SU-DHL-6 (cell line): ENCODE data around the gene SEM1.
A peak's percentile ranks its signal among the peaks of the same experiment; 100 is the strongest.

Experiments used
- H2AFZ ChIP-seq: fragments of 200-600 bp; sonication (generic); 2 replicates; pipeline ENCODE4 v1.6.1; 2014; ENCODE audit warnings: low read depth, mild to moderate bottlenecking, moderate library complexity, mixed read lengths, antibody characterized with exemption, low read length; ENCODE audit not compliant: severe bottlenecking
- H3F3A ChIP-seq: fragments of 200-600 bp; shearing (Covaris generic); 2 replicates; pipeline ENCODE4 v1.6.0; 2016; ENCODE audit warnings: antibody characterized with exemption, mild to moderate bottlenecking; ENCODE audit not compliant: insufficient read depth
- H3K27ac ChIP-seq: fragments of 200-600 bp; sonication (generic); 2 replicates; pipeline ENCODE4 v1.5.1; 2016; ENCODE audit warnings: low read depth, mild to moderate bottlenecking, low read length, moderate library complexity, mixed read lengths
- H3K27me3 ChIP-seq: fragments of 200-600 bp; sonication (generic), shearing (Covaris generic); 2 replicates; pipeline ENCODE4 v1.6.0; 2014; ENCODE audit warnings: mild to moderate bottlenecking, low read length
- H3K36me3 ChIP-seq: fragments of 200-600 bp; sonication (generic); 2 replicates; pipeline ENCODE4 v1.6.1; 2014; ENCODE audit warnings: mild to moderate bottlenecking, low read length, mixed read lengths
- H3K4me2 ChIP-seq: fragments of 300-600, 200-600 bp; shearing (Covaris generic), sonication (generic); 2 replicates; pipeline ENCODE4 v1.6.0; 2014; ENCODE audit warnings: low read length, low read depth, mild to moderate bottlenecking; ENCODE audit not compliant: poor library complexity, severe bottlenecking
- H3K4me3 ChIP-seq: fragments of 200-600 bp; sonication (generic); 2 replicates; pipeline ENCODE4 v1.5.1; 2014; ENCODE audit warnings: antibody characterized with exemption, low read length, mild to moderate bottlenecking, mixed read lengths; ENCODE audit not compliant: insufficient read depth, poor library complexity, severe bottlenecking
- H3K79me2 ChIP-seq: fragments of 200-600 bp; sonication (generic); 2 replicates; pipeline ENCODE4 v1.6.1; 2014; ENCODE audit warnings: mild to moderate bottlenecking, low read length, moderate library complexity; ENCODE audit not compliant: insufficient read depth
- H3K9ac ChIP-seq: fragments of 200-600 bp; sonication (generic); 2 replicates; pipeline ENCODE4 v1.7.0; 2014; ENCODE audit warnings: mild to moderate bottlenecking, low read length
- H3K9me2 ChIP-seq: fragments of 200-600 bp; sonication (generic); replicated peaks from 2 replicates; pipeline ENCODE4 v1.6.1; 2014; ENCODE audit warnings: low read length; ENCODE audit not compliant: insufficient read depth
- H3K9me3 ChIP-seq: fragments of 200-600 bp; sonication (generic); 2 replicates; pipeline ENCODE4 v1.6.1; 2014; ENCODE audit warnings: low read length, mixed read lengths; ENCODE audit not compliant: insufficient read depth
- H4K20me1 ChIP-seq: fragments of 200-600 bp; sonication (generic); 2 replicates; pipeline ENCODE4 v1.6.1; 2014; ENCODE audit warnings: low read depth, mild to moderate bottlenecking, antibody characterized with exemption, low read length, moderate library complexity, mixed read lengths
- EZH2phosphoT487 ChIP-seq: fragments of 200-600 bp; sonication (generic), shearing (Covaris generic); conservative IDR thresholded peaks from 2 replicates; pipeline ENCODE4 v1.6.1; 2018; ENCODE audit warnings: mild to moderate bottlenecking, antibody characterized with exemption, low read length, moderate library complexity, mixed read lengths
- TF ChIP-seq, protein P1 (sequence below): fragments of 200-600 bp; sonication (generic); IDR thresholded peaks from one replicate; pipeline ENCODE4 v1.5.1; 2017; ENCODE audit warnings: antibody characterized with exemption, mild to moderate bottlenecking, low read length, moderate library complexity; ENCODE audit not compliant: insufficient read depth, poor library complexity, severe bottlenecking

The SEM1 gene

DNA sequence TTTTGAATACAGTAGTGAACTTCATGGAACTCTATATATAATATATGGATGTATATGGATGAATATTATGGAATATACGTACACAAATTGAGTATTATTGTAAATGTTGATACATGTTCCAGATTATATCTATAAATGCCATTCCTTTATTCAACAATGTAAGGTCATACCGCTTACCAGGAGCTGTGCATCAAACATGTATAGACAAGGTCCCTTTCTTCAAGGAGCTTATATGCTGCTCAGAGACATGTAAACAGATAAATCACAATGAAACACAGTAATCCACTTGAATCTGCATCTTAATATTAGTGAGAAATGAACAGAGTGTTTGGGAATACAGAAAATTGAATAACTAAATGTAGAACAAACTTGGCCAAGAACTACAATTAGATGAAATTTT is 898 bp upstream of the SEM1 start:
- no peak overlapping the region for H3K27ac ChIP-seq
- peaks cover 22% of the 10 kb centered on the region for H3K9me3 ChIP-seq
- no peak overlapping the region for H3K4me3 ChIP-seq
- no peak for TF ChIP-seq EZH2phosphoT487
- TF ChIP-seq, protein P1, sequence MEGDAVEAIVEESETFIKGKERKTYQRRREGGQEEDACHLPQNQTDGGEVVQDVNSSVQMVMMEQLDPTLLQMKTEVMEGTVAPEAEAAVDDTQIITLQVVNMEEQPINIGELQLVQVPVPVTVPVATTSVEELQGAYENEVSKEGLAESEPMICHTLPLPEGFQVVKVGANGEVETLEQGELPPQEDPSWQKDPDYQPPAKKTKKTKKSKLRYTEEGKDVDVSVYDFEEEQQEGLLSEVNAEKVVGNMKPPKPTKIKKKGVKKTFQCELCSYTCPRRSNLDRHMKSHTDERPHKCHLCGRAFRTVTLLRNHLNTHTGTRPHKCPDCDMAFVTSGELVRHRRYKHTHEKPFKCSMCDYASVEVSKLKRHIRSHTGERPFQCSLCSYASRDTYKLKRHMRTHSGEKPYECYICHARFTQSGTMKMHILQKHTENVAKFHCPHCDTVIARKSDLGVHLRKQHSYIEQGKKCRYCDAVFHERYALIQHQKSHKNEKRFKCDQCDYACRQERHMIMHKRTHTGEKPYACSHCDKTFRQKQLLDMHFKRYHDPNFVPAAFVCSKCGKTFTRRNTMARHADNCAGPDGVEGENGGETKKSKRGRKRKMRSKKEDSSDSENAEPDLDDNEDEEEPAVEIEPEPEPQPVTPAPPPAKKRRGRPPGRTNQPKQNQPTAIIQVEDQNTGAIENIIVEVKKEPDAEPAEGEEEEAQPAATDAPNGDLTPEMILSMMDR: no peak
- H4K20me1 ChIP-seq: peaks cover 24% of the 10 kb centered on the region
- H3K9ac ChIP-seq: no peak overlapping the region; the same call in 1 of the 2 replicates
- H3K9me2 ChIP-seq: no peaks in the 10 kb centered on the region
- peaks cover 4% of the 10 kb centered on the region for H3F3A ChIP-seq
- peaks cover 17% of the 10 kb centered on the region; the same call in 1 of the 2 replicates for H3K36me3 ChIP-seq
- H2AFZ ChIP-seq: peak overlapping the region; percentile 100
- H3K27me3 ChIP-seq: no peaks in the 10 kb centered on the region
- H3K4me2 ChIP-seq: peak overlapping the region; percentile 62
- H3K79me2 ChIP-seq: peaks cover 40% of the 10 kb centered on the region

DNA sequence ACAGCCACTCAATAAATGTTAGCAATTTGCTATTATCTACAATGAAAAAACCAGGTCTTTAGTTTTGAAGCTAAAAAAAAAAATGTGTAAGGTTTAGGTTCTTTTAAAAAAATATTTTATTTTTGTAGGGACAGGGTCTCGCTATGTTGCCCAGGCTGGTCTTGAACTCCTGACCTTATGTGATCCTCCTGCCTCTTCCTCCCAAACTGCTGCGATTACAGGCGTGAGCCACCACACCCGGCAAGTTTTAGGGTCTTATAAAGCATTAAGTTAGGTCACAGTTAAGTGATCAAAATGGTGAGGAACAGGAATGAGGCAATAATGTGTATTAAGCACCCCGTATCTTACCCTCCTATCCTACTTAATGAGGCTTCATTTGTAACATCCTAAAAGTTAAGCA is 774 bp downstream of the SEM1 start:
- TF ChIP-seq, protein P1: no peak
- TF ChIP-seq EZH2phosphoT487: no peak
- Histone ChIP-seq H3K27ac (0 out of 2 replicates have a peak overlapping the region, but pooled peaks have one; percentile 59), H3F3A (peaks cover 4% of the 10 kb centered on the region), H3K9me2 (no peaks in the 10 kb centered on the region), H4K20me1 (peaks cover 24% of the 10 kb centered on the region), H3K4me3 (peak overlapping the region; percentile 71), H3K36me3 (peaks cover 17% of the 10 kb centered on the region; the same call in 1 of the 2 replicates), H3K4me2 (peak overlapping the region; percentile 62), H3K9ac (peak overlapping the region; percentile 84), H3K79me2 (peaks cover 56% of the 10 kb centered on the region), H2AFZ (peak overlapping the region; percentile 100), H3K27me3 (no peaks in the 10 kb centered on the region), H3K9me3 (peaks cover 18% of the 10 kb centered on the region)

DNA sequence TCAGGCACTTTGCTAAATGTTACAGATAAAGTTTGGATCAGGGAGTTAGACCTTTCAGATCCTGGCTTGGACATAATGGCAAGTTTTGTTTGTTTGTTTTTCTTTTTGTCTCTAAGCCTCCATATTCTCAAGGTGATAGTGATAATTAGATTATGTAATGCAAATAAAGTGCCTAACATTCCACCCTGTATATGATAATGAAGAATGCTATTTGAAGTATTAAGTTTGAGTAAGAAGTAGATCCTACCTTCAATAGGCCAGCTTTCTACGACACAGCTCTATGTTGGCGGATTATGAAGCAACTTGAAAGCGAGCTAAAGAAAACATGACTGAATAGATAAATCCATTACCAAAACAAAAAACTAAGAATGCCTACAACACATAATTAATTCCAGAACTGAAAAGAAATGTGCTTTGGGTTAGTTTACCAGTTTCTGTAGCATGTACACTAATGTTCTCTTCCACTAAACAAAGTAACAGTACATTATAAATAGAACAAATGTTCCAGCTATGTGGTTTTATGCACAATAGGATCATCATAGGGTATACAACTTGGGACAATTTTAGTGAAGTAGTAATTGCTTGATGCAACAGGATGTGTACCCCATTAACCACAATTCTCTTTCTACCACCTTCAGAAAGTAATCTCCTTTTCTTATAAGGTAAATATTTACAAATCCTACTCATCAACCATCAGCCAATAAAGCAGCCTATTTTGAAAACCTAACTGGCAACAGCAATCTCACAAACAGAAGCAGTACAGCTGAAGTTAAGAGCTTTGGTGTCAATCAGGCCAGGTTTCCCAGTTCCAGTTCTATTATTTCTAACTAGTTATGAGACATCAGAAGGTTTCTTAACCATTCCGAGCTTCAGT is 1.5 kb downstream of the SEM1 start:
- H3K9ac ChIP-seq: peak overlapping the region; percentile 84
- no peak overlapping the region for H2AFZ ChIP-seq
- H3K4me3 ChIP-seq: peak overlapping the region; percentile 71
- H3K9me2 ChIP-seq: no peaks in the 10 kb centered on the region
- peak overlapping the region; percentile 62 for H3K4me2 ChIP-seq
- peaks cover 17% of the 10 kb centered on the region; the same call in 1 of the 2 replicates for H3K36me3 ChIP-seq
- H4K20me1 ChIP-seq: peaks cover 24% of the 10 kb centered on the region
- H3F3A ChIP-seq: peaks cover 4% of the 10 kb centered on the region
- no peak for TF ChIP-seq EZH2phosphoT487
- H3K9me3 ChIP-seq: peaks cover 16% of the 10 kb centered on the region
- peaks cover 64% of the 10 kb centered on the region for H3K79me2 ChIP-seq
- H3K27me3 ChIP-seq: no peaks in the 10 kb centered on the region
- H3K27ac ChIP-seq: no peak overlapping the region

DNA sequence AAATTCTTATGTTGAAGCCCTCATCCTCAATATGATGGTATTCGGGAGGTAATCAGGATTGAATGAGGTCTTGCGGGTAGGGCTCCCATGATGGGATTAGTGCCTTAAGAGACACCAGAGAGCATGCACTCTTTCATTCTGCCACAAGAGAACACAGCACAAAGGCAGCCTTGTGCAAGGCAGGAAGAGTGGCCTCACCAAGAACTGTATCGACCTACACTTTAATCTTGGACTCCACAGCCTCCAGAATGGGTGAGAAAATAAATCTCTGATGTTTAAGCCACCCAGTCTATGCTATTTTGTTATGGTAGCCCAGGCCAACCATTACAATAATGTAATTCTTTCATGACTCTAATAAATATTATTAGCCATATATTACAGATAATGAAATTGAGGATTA is 8.4 kb downstream of the SEM1 start:
- Histone ChIP-seq H3K9ac (no peak overlapping the region), H3K79me2 (peaks cover 100% of the 10 kb centered on the region), H3K27me3 (no peaks in the 10 kb centered on the region), H3K4me3 (no peak overlapping the region), H4K20me1 (peaks cover 37% of the 10 kb centered on the region), H3F3A (no peaks in the 10 kb centered on the region), H3K4me2 (no peak overlapping the region), H3K27ac (no peak overlapping the region), H3K36me3 (no peaks in the 10 kb centered on the region), H3K9me2 (no peaks in the 10 kb centered on the region), H2AFZ (no peak overlapping the region), H3K9me3 (no peaks in the 10 kb centered on the region)
- TF ChIP-seq EZH2phosphoT487: no peak
- TF ChIP-seq, protein P1: no peak
